Neural progenitor cell (in vitro differentiated cells): Measurements from ENCODE around the gene PNPLA7. TPM values are rescaled to one million over a fixed set of nuclear protein-coding genes. Genes with fewer than 3 reads are reported as not detected.
A peak's percentile ranks its signal among the peaks of the same experiment; 100 is the strongest.

Experiments
- DNase-seq: peaks from one replicate; pipeline ENCODE4 v3.0.0-alpha.2; 2016; ENCODE audit warnings: low spot score
- H2AFZ ChIP-seq: fragments of 200-600 bp; sonication (generic); replicated peaks from 2 replicates; pipeline ENCODE4 v1.6.1; 2016; ENCODE audit warnings: antibody characterized with exemption
- H3F3A ChIP-seq: fragments of 200-600 bp; sonication (generic); 2 replicates; pipeline ENCODE4 v1.6.1; 2016; ENCODE audit warnings: antibody characterized with exemption, low read depth
- H3K27ac ChIP-seq: fragments of 200-600 bp; sonication (generic); 2 replicates; pipeline ENCODE4 v1.5.1; 2016; ENCODE audit warnings: mild to moderate bottlenecking
- H3K27me3 ChIP-seq: fragments of 200-600 bp; sonication (generic); 2 replicates; pipeline ENCODE4 v1.6.1; 2016; ENCODE audit warnings: mild to moderate bottlenecking, moderate library complexity
- H3K36me3 ChIP-seq: fragments of 200-600 bp; sonication (generic); 2 replicates; pipeline ENCODE4 v1.5.1; 2016
- H3K4me1 ChIP-seq: fragments of 200-600 bp; sonication (generic); 2 replicates; pipeline ENCODE4 v1.6.1; 2016; ENCODE audit warnings: mixed run types
- H3K4me2 ChIP-seq: fragments of 200-600 bp; sonication (generic); 2 replicates; pipeline ENCODE4 v1.6.1; 2016
- H3K4me3 ChIP-seq: fragments of 200-600 bp; sonication (generic); 2 replicates; pipeline ENCODE4 v1.5.1; 2016
- H3K79me2 ChIP-seq: fragments of 200-600 bp; sonication (generic); 2 replicates; pipeline ENCODE4 v1.6.1; 2016; ENCODE audit warnings: low read depth
- H3K9ac ChIP-seq: fragments of 200-600 bp; sonication (generic); 2 replicates; pipeline ENCODE4 v1.6.1; 2016
- H3K9me3 ChIP-seq: fragments of 200-600 bp; sonication (generic); 2 replicates; pipeline ENCODE4 v1.5.1; 2016; ENCODE audit warnings: low read depth
- H4K20me1 ChIP-seq: fragments of 200-600 bp; sonication (generic); 2 replicates; pipeline ENCODE4 v1.6.1; 2016; ENCODE audit warnings: low read depth
- H3K27ac Mint-ChIP-seq: 3 replicates; pipeline ENCODE4 v1.8.0; 2021; ENCODE audit warnings: mixed read lengths
- H3K27me3 Mint-ChIP-seq: 2 replicates; pipeline ENCODE4 v1.8.0; 2022; ENCODE audit warnings: low read depth, mild to moderate bottlenecking, inconsistent platforms, moderate library complexity, mixed read lengths; ENCODE audit not compliant: insufficient read depth
- H3K36me3 Mint-ChIP-seq: 3 replicates; pipeline ENCODE4 v1.8.0; 2021; ENCODE audit warnings: mixed read lengths
- H3K4me1 Mint-ChIP-seq: 3 replicates; pipeline ENCODE4 v1.8.0; 2021; ENCODE audit warnings: mixed read lengths
- H3K4me3 Mint-ChIP-seq: 3 replicates; pipeline ENCODE4 v1.8.0; 2021; ENCODE audit warnings: mild to moderate bottlenecking, moderate library complexity, mixed read lengths
- H3K9me3 Mint-ChIP-seq: 3 replicates; pipeline ENCODE4 v1.8.0; 2020; ENCODE audit warnings: mixed read lengths
- CTCF ChIP-seq: fragments of 200-600 bp; sonication (generic); IDR thresholded peaks from 2 replicates; pipeline ENCODE4 v1.5.1; 2017; ENCODE audit warnings: antibody characterized with exemption, mild to moderate bottlenecking
- EZH2 ChIP-seq: fragments of 200-600 bp; sonication (generic); IDR thresholded peaks from 2 replicates; pipeline ENCODE4 v1.6.1; 2017; ENCODE audit warnings: antibody characterized with exemption, mild to moderate bottlenecking, moderate library complexity
- EZH2phosphoT487 ChIP-seq: fragments of 200-600 bp; sonication (generic); IDR thresholded peaks from 2 replicates; pipeline ENCODE4 v1.6.1; 2017; ENCODE audit warnings: antibody characterized with exemption
- total RNA-seq: library from RNA; depleted of rRNA; stranded (reverse); fragments of >200 nt; gene quantifications from 2 replicates; pipeline ENCODE4 v1.2.3, GENCODE V29; 2015; ENCODE audit warnings: low replicate concordance

Gene PNPLA7
- total RNA-seq, 1 donor from 2014 or later: 0.13 TPM

GRCh38 chr9:137545123-137545522 is 5.1 kb downstream of the PNPLA7 start:
- Histone ChIP-seq H3K36me3 (no peaks in the 10 kb centered on the region), H3K79me2 (no peaks in the 10 kb centered on the region), H3K27me3 (no peaks in the 10 kb centered on the region), H3K27ac (no peak overlapping the region), H3K9me3 (peaks cover 6% of the 10 kb centered on the region), H3K4me3 (no peak overlapping the region), H4K20me1 (no peaks in the 10 kb centered on the region), H2AFZ (no peak overlapping the region), H3F3A (peaks cover 5% of the 10 kb centered on the region), H3K4me1 (no peaks in the 10 kb centered on the region), H3K4me2 (no peak overlapping the region), H3K9ac (no peak overlapping the region)
- H3K27ac Mint-ChIP-seq: no peak overlapping the region
- peaks cover 12% of the 10 kb centered on the region for H3K27me3 Mint-ChIP-seq
- TF ChIP-seq EZH2: no peak
- TF ChIP-seq EZH2phosphoT487: no peak
- no peak for TF ChIP-seq CTCF
- H3K4me1 Mint-ChIP-seq: peaks cover 24% of the 10 kb centered on the region
- H3K9me3 Mint-ChIP-seq: peaks cover 12% of the 10 kb centered on the region
- DNase-seq: no peak
- peaks cover 12% of the 10 kb centered on the region for H3K36me3 Mint-ChIP-seq
- no peak overlapping the region for H3K4me3 Mint-ChIP-seq

- Mint-ChIP-seq H3K4me3 (peak overlapping the region; percentile 39), H3K9me3 (peaks cover 12% of the 10 kb centered on the region), H3K4me1 (peaks cover 17% of the 10 kb centered on the region), H3K27me3 (peaks cover 11% of the 10 kb centered on the region), H3K27ac (peak overlapping the region; percentile 81), H3K36me3 (peaks cover 12% of the 10 kb centered on the region)
- H3K36me3 ChIP-seq: no peaks in the 10 kb centered on the region
- H3F3A ChIP-seq: no peaks in the 10 kb centered on the region
- no peak overlapping the region for H3K9ac ChIP-seq
- DNase-seq: no peak
- no peaks in the 10 kb centered on the region for H3K79me2 ChIP-seq
- no peak overlapping the region for H3K27ac ChIP-seq
- no peaks in the 10 kb centered on the region for H3K4me1 ChIP-seq
- H2AFZ ChIP-seq: no peak overlapping the region
- no peak overlapping the region for H3K4me3 ChIP-seq
- TF ChIP-seq EZH2phosphoT487 (no peak), EZH2 (no peak), CTCF (no peak)
- peaks cover 6% of the 10 kb centered on the region for H3K9me3 ChIP-seq
- H3K4me2 ChIP-seq: no peak overlapping the region
- no peaks in the 10 kb centered on the region for H4K20me1 ChIP-seq
- H3K27me3 ChIP-seq: no peaks in the 10 kb centered on the region
Observed at GRCh38 chr9:137544176-137544760, 5.9 kb downstream of the PNPLA7 start.

- Histone ChIP-seq H3K27me3 (no peaks in the 10 kb centered on the region), H3K9me3 (peaks cover 6% of the 10 kb centered on the region), H4K20me1 (no peaks in the 10 kb centered on the region), H3F3A (no peaks in the 10 kb centered on the region), H3K4me3 (no peak overlapping the region), H3K4me1 (no peaks in the 10 kb centered on the region), H3K79me2 (no peaks in the 10 kb centered on the region), H3K36me3 (no peaks in the 10 kb centered on the region), H3K4me2 (no peak overlapping the region), H3K9ac (no peak overlapping the region), H2AFZ (no peak overlapping the region), H3K27ac (no peak overlapping the region)
- H3K4me1 Mint-ChIP-seq: peaks cover 15% of the 10 kb centered on the region
- H3K4me3 Mint-ChIP-seq: no peak overlapping the region
- peak overlapping the region; percentile 29 for H3K27ac Mint-ChIP-seq
- H3K36me3 Mint-ChIP-seq: peaks cover 12% of the 10 kb centered on the region
- no peak for DNase-seq
- H3K27me3 Mint-ChIP-seq: peaks cover 11% of the 10 kb centered on the region
- peaks cover 12% of the 10 kb centered on the region for H3K9me3 Mint-ChIP-seq
- TF ChIP-seq CTCF: no peak
- no peak for TF ChIP-seq EZH2
Observed at GRCh38 chr9:137543237-137543963, 6.8 kb downstream of the PNPLA7 start.
